Brain microvascular endothelial cell (primary cell): ENCODE results near the gene FADS2.

Experiments used
- DNase-seq: peaks from one replicate; pipeline ENCODE4 v3.0.0-alpha.2; 2020
- H3K27ac ChIP-seq: fragments of 250-450 bp; sonication (Bioruptor Pico); 2 replicates; pipeline ENCODE4 v1.5.1; 2020; ENCODE audit warnings: mild to moderate bottlenecking, moderate library complexity
- H3K27me3 ChIP-seq: fragments of 250-450 bp; sonication (Bioruptor Pico); replicated peaks from 2 replicates; pipeline ENCODE4 v1.5.1; 2020; ENCODE audit warnings: mild to moderate bottlenecking
- H3K36me3 ChIP-seq: fragments of 250-450 bp; sonication (Bioruptor Pico); replicated peaks from 2 replicates; pipeline ENCODE4 v1.5.1; 2020; ENCODE audit warnings: mild to moderate bottlenecking
- H3K4me3 ChIP-seq: 2 replicates; pipeline ENCODE4 v1.5.1; 2011; ENCODE audit warnings: low read depth, mild to moderate bottlenecking, control low read depth, low read length, moderate library complexity
- in situ Hi-C: cut with HindIII; loops from 2 replicates; pipeline ENCODE4 v1.10.0; 2017; ENCODE audit warnings: low sequenced_read_pairs, low pct_ligation_motif_present
- TF ChIP-seq, protein P1 (sequence below): IDR thresholded peaks from 2 replicates; pipeline ENCODE4 v1.5.1; 2011; ENCODE audit warnings: low read depth, mild to moderate bottlenecking, moderate library complexity, low read length, control low read depth, inconsistent platforms; ENCODE audit errors: missing control alignments

Gene FADS2

GRCh38 chr11:61883327-61883726 lies 55.2 kb downstream of the FADS2 start:
- TF ChIP-seq, protein P1, sequence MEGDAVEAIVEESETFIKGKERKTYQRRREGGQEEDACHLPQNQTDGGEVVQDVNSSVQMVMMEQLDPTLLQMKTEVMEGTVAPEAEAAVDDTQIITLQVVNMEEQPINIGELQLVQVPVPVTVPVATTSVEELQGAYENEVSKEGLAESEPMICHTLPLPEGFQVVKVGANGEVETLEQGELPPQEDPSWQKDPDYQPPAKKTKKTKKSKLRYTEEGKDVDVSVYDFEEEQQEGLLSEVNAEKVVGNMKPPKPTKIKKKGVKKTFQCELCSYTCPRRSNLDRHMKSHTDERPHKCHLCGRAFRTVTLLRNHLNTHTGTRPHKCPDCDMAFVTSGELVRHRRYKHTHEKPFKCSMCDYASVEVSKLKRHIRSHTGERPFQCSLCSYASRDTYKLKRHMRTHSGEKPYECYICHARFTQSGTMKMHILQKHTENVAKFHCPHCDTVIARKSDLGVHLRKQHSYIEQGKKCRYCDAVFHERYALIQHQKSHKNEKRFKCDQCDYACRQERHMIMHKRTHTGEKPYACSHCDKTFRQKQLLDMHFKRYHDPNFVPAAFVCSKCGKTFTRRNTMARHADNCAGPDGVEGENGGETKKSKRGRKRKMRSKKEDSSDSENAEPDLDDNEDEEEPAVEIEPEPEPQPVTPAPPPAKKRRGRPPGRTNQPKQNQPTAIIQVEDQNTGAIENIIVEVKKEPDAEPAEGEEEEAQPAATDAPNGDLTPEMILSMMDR, result no peak
- Histone ChIP-seq H3K27me3 (no peaks in the 10 kb centered on the region), H3K27ac (no peak overlapping the region), H3K4me3 (no peak overlapping the region), H3K36me3 (no peaks in the 10 kb centered on the region)
- no peak for DNase-seq
- in situ Hi-C loops, result no loop called here

DNA sequence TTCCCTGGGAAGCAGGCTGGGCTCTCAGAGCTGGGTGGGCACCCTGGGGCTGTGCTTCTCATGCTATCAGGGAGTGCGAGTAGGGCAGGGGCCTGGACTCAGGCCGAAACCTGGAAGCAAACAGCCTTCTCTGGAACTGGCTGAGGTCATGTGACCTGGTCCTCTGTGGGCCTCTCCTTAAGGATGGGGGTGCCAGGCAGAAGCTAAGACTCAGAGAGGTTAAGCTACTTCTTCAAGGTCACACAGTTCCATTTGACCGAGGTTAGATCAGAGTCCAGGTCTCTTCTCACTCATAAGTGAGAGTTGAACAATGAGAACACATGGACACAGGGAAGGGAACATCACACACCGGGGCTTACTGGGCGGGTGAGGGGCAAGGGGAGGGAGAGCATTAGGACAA lies 55.8 kb downstream of the FADS2 start:
- Histone ChIP-seq H3K4me3 (no peak overlapping the region), H3K36me3 (no peaks in the 10 kb centered on the region), H3K27me3 (no peaks in the 10 kb centered on the region), H3K27ac (no peak overlapping the region)
- in situ Hi-C loops, result no loop called here
- TF ChIP-seq, protein P1, result no peak
- DNase-seq, result no peak

DNA sequence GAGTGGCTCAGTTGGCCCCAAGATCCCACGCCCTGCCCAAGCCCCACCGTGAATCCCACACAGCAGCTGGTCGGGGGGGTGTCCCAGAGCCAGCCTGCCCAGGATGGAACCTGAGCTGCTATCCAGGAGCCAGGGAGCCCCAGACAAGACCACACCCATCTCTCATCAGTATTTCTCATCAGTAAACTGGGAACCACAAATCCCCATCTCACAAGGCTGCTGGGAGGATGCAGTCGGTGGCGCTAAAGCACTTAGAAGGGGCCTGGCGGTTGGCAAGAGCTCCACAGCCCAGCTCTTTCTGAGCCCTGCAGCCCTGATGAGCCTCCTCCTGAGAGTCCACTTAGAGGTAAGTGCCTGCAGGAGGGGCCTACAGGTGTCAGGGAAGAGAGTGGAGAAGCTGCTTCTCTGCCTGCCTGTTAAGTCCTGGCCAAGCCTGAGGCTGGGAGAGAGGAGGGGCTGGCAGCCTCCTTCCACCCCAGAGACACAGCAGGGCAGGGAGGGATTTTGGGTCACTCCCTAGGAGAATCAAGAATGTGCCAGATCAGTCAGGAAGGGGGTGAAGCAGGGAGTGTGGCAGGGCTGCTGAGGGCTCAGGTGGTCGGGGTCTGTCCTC lies 57.2 kb downstream of the FADS2 start:
- in situ Hi-C loops, result no loop called here

DNA sequence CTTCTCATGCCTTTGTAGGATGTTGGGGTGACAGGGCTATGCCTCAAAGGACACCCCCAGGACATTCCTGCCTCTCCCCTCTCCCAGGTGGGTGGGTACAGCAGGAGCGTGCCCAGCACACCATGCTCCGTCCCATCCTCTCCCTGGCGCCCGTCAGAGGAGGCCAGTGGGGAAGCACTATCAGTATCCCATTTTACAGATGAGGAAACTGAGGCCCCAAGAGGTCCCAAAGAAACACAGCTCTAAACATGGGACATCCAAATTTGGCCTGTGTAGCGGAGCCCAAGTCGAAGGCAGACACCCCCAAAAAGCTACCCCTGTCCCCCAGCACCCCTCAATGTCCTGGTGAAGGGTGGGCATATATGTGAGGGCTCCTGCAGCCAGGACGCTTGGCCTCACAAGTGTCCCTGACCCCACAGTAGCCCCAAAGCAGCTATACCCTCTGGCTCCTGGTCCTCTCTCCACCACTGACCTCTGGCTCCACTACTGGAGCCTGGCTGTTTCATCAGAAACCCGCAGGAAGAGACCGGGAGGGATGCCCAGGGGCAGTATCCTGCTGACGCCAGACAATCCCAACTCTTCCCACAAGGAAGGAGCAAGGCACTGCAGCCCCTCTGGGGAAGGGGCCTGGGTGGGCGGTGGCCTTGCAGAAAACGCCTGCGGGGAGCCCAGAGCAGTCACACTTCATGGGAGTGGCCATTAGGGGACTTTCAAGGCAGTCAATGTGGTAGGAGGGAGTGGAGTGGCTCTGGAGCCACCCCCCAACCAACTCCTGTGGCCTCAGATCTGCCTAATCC lies 57.9 kb downstream of the FADS2 start:
- TF ChIP-seq, protein P1, result no peak
- no peak overlapping the region for H3K27ac ChIP-seq
- no peak for DNase-seq
- H3K4me3 ChIP-seq, result no peak overlapping the region
- H3K36me3 ChIP-seq, result no peaks in the 10 kb centered on the region
- H3K27me3 ChIP-seq, result no peaks in the 10 kb centered on the region
- in situ Hi-C loops, result no loop called here

More for the DNA sequence above, 57.2 kb downstream of the FADS2 start:
- Histone ChIP-seq H3K27ac (no peak overlapping the region), H3K36me3 (no peaks in the 10 kb centered on the region), H3K4me3 (no peak overlapping the region), H3K27me3 (no peaks in the 10 kb centered on the region)
- TF ChIP-seq, protein P1, result no peak
- no peak for DNase-seq

GRCh38 chr11:61886643-61887042 lies 58.5 kb downstream of the FADS2 start:
- TF ChIP-seq, protein P1, result no peak
- Histone ChIP-seq H3K4me3 (no peak overlapping the region), H3K27ac (no peak overlapping the region), H3K36me3 (no peaks in the 10 kb centered on the region), H3K27me3 (no peaks in the 10 kb centered on the region)
- in situ Hi-C loops, result no loop called here
- DNase-seq, result no peak
